Tibial nerve (tissue), 4 donors: ENCODE results near the gene CMIP. TPM values are rescaled to one million over a fixed set of nuclear protein-coding genes. Genes with fewer than 3 reads are reported as not detected.

Experiments
- DNase-seq, 2 donors: peaks; one replicate each; pipeline ENCODE4 v3.0.0-alpha.2; 2019; ENCODE audit warnings: low spot score in 2 of 2
- H3K27ac ChIP-seq, 4 donors: fragments of 200-600 bp; sonication (generic) in 3 of 4; one replicate each; pipeline ENCODE4 v1.5.1; 2017 to 2019; ENCODE audit warnings: mild to moderate bottlenecking in 1 of 4
- H3K27me3 ChIP-seq, 2 donors: fragments of 200-600 bp; sonication (generic) in 1 of 2; one replicate each; pipeline versions ENCODE4 v1.5.1 to v1.6.0; 2017 to 2019
- H3K36me3 ChIP-seq, 3 donors: fragments of 200-600 bp; sonication (generic); one replicate each; pipeline ENCODE4 v1.5.1; 2018 to 2019
- H3K4me1 ChIP-seq, 4 donors: fragments of 200-600 bp; sonication (generic) in 3 of 4; one replicate each; pipeline ENCODE4 v1.5.1; 2017 to 2019
- H3K4me3 ChIP-seq, 4 donors: fragments of 200-600 bp; sonication (generic) in 3 of 4; one replicate each; pipeline ENCODE4 v1.5.1; 2017 to 2019; ENCODE audit warnings: mild to moderate bottlenecking in 1 of 4, moderate library complexity in 1 of 4
- H3K9me3 ChIP-seq, 4 donors: fragments of 200-600 bp; sonication (generic) in 3 of 4; one replicate each; pipeline ENCODE4 v1.5.1; 2017 to 2019
- CTCF ChIP-seq, 5 experiments: fragments of 200-600 bp in 3 of 5; fragments of 450-650 bp in 2 of 5; sonication (generic) in 3 of 5; IDR thresholded peaks; one replicate each; pipeline ENCODE4 v1.5.1; 2016 to 2019; ENCODE audit warnings: antibody characterized with exemption in 5 of 5, mild to moderate bottlenecking in 3 of 5, moderate library complexity in 2 of 5
- EP300 ChIP-seq, 2 donors: sonication (generic); formaldehyde crosslinking; IDR thresholded peaks; one replicate each; pipeline ENCODE4 v1.6.1; 2017; ENCODE audit warnings: antibody characterized with exemption in 2 of 2, mild to moderate bottlenecking in 1 of 2
- POLR2A ChIP-seq, 2 donors: fragments of 450-650 bp; IDR thresholded peaks; one replicate each; pipeline ENCODE4 v1.6.1; 2017; ENCODE audit warnings: antibody characterized with exemption in 2 of 2, mild to moderate bottlenecking in 2 of 2, moderate library complexity in 2 of 2
- WGBS, 2 donors: methylation state at CpG; one replicate each; pipeline ENCODE4 v1.1.5; 2018; 5-methylcytosine and 5-hydroxymethylcytosine counted together
- total RNA-seq, 4 donors: library from RNA; depleted of rRNA; stranded (reverse); fragments of >200 nt; gene quantifications; one replicate each; pipeline ENCODE4 v1.1.0, GENCODE V29; 2016

Gene CMIP
- total RNA-seq, 4 donors from 2014 or later, result 28.2 to 48.8 (median 31.8) TPM

- peaks cover 0 to 17% (median 7%) of the 10 kb centered on the region in 4 donors for H3K4me1 ChIP-seq
- DNase-seq, result no peak
- 67 to 79% methylated on average over 11 of the region's 11 CpGs for WGBS, 2 donors
- H3K4me3 ChIP-seq, result no peak overlapping the region
- no peak overlapping the region for H3K27ac ChIP-seq
- no peaks in the 10 kb centered on the region for H3K36me3 ChIP-seq
- H3K9me3 ChIP-seq, result no peaks in the 10 kb centered on the region
- TF ChIP-seq CTCF (IDR thresholded peaks at IDR 0.05) (no peak), EP300 (IDR thresholded peaks at IDR 0.05) (no peak), POLR2A (IDR thresholded peaks at IDR 0.05) (no peak)
- no peaks in the 10 kb centered on the region for H3K27me3 ChIP-seq
These were observed 86.8 kb downstream of the CMIP start for GRCh38 chr16:81531419-81531821.

- DNase-seq, result no peak
- Histone ChIP-seq H3K27ac (peak overlapping the region in 1 of 4 donors; percentile 42), H3K4me1 (peaks cover 0 to 10% (median 0%) of the 10 kb centered on the region in 4 donors), H3K36me3 (no peaks in the 10 kb centered on the region), H3K27me3 (no peaks in the 10 kb centered on the region), H3K4me3 (no peak overlapping the region), H3K9me3 (no peaks in the 10 kb centered on the region)
- TF ChIP-seq POLR2A (IDR thresholded peaks at IDR 0.05) (no peak), EP300 (IDR thresholded peaks at IDR 0.05) (no peak), CTCF (IDR thresholded peaks at IDR 0.05) (no peak)
- WGBS, 2 donors, result 85 to 92% methylated on average over 19 of the region's 19 CpGs
These were observed 88.0 kb downstream of the CMIP start for GRCh38 chr16:81532491-81533174.

GRCh38 chr16:81533175-81533507 lies 88.5 kb downstream of the CMIP start:
- Histone ChIP-seq H3K27ac (no peak overlapping the region), H3K36me3 (no peaks in the 10 kb centered on the region), H3K9me3 (no peaks in the 10 kb centered on the region), H3K4me3 (no peak overlapping the region), H3K27me3 (no peaks in the 10 kb centered on the region), H3K4me1 (peaks cover 0 to 15% (median 0%) of the 10 kb centered on the region in 4 donors)
- 79 to 86% methylated on average over 3 of the region's 3 CpGs for WGBS, 2 donors
- TF ChIP-seq POLR2A (IDR thresholded peaks at IDR 0.05) (no peak), CTCF (IDR thresholded peaks at IDR 0.05) (no peak)
- DNase-seq, result no peak

- H3K36me3 ChIP-seq, result no peaks in the 10 kb centered on the region
- TF ChIP-seq POLR2A (IDR thresholded peaks at IDR 0.05), result no peak
- TF ChIP-seq CTCF (IDR thresholded peaks at IDR 0.05), result no peak
- H3K9me3 ChIP-seq, result no peaks in the 10 kb centered on the region
- peaks cover 0 to 32% (median 2%) of the 10 kb centered on the region in 4 donors for H3K4me1 ChIP-seq
- H3K27ac ChIP-seq, result no peak overlapping the region
- 81 to 84% methylated on average over 10 of the region's 10 CpGs for WGBS, 2 donors
- no peak for DNase-seq
- H3K27me3 ChIP-seq, result no peaks in the 10 kb centered on the region
- H3K4me3 ChIP-seq, result no peak overlapping the region
These were observed 91.2 kb downstream of the CMIP start for GRCh38 chr16:81535679-81536360.

GRCh38 chr16:81536648-81537047 lies 92.0 kb downstream of the CMIP start:
- Histone ChIP-seq H3K27me3 (no peaks in the 10 kb centered on the region), H3K27ac (no peak overlapping the region), H3K36me3 (no peaks in the 10 kb centered on the region), H3K9me3 (no peaks in the 10 kb centered on the region), H3K4me3 (no peak overlapping the region), H3K4me1 (peaks cover 0 to 30% (median 2%) of the 10 kb centered on the region in 4 donors)
- DNase-seq, result no peak
- WGBS, 2 donors, result 93 to 94% methylated on average over 11 of the region's 11 CpGs
- no peak for TF ChIP-seq EP300 (IDR thresholded peaks at IDR 0.05)
- no peak for TF ChIP-seq POLR2A (IDR thresholded peaks at IDR 0.05)
- no peak for TF ChIP-seq CTCF (IDR thresholded peaks at IDR 0.05)
